ENCODE measurements around the gene IGF2.

Gene IGF2

DNA sequence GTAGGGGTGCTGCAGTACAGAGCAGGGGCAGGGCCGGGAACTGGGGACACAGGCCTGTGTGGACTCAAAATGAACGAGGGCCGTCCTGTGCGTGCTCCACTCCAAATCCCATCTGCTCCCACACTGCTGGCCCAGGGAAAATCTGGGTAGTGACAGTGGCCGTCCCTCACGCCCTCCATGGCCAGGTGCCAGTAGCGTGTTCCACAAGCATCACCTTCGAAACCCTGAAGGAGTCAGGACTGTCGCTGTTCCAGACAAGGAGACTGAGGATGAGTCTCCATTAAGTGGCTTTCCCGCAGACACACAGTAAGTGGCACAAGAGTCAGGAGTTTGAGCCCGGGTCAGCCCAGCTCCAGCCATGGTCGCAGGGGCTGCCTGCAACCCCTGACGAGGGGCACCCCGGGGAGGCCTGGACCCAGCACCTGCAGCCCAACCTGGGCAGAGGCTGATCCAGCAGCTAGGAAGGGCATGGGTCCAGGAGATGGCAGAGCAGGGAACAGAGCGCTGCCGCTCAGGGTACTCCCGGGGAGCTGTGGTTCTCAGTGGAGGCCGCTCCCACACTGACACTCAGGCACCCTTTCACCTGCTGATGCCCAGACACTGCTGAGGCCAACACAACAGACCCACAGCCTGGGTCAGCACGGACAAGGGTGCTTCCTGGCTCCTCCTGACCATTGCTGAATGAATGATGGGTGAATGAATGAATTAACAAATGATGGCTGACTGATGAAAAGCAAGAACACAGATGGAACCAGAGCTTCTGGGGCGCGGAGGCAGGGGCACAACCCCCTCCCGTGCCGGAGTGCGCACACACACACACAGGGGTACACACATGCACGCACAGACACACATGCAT lies 35.3 kb downstream of the IGF2 start:
- no peak for DNase-seq (ENCODE audit: low read depth)

DNA sequence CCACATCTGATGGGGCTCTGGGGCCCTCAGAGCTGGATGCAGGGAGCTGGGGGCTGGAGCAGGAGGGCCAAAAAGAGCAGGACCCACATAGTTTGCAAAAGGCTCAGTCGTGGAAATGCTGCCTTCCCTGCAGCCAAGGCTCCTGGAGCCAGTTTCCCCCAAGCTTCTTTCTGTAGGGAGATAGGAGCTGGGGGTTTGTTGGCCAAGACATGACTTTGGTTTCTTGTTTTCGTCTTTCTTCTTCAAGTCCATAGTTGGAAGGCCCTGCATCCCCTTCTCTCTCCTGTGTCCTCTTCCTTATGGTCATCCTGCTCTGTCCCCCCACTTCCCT lies 36.3 kb downstream of the IGF2 start:
- no peak for DNase-seq (ENCODE audit: low read depth)

DNA sequence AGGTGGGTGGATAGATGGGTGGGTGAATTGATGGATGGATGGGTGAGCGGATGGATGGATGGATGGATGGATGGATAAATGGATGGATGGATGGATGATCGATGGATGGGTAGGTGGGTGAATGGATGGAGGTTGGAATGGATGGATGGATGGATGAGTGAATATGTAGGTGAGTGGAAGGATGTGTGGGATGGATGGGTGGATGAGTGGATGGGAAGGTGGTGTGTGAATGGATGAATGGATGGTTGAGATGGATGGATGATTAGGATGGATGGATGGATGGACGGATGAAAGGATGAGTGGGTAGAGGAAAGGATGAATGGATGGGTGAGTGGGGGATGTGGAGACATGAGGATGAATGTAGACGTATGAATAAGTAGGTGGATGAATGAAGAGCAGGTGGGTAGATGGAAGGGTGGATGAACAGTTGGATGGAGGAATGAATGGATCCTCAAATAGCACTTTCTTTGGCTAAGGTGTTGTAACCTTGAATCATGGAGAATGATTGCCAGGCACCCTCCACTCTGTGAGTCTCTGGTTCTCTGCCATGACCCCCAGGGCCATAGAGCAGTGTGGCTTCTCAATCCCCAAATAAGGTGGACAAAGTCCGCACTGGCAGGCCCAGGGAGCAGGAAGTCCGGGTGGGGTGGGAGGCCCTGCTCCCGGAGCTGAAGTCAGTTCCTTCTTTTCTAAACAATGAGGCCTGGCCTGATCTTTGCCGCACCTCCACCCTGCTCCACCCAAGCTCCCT lies 36.9 kb downstream of the IGF2 start:
- DNase-seq (ENCODE audit: low read depth) = no peak

DNA sequence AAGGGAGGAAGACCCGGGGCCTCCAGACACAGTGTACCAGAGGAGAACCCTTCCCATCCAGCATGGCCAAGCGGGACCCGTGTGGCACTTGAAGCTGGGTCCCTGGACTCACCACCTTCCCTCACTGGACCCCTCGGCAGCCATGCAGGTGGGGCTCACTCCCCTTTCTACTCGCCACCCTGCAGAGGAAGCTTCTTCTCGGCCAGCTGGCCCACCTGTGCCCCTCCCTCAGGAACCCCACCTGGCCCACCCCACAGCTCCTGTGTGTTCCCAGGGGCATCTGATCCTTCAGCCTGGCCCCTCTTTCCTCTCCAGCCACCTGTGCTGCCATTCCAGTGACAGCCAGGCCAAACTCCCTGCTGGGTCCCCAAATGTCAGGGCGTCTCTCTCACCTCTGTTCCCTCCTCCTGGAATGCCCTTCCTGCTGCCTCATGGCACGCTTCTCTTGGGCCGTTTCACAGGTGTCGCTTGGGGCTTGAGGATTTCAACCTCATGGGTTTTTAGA lies 38.0 kb downstream of the IGF2 start:
- DNase-seq (ENCODE audit: low read depth) = no peak

DNA sequence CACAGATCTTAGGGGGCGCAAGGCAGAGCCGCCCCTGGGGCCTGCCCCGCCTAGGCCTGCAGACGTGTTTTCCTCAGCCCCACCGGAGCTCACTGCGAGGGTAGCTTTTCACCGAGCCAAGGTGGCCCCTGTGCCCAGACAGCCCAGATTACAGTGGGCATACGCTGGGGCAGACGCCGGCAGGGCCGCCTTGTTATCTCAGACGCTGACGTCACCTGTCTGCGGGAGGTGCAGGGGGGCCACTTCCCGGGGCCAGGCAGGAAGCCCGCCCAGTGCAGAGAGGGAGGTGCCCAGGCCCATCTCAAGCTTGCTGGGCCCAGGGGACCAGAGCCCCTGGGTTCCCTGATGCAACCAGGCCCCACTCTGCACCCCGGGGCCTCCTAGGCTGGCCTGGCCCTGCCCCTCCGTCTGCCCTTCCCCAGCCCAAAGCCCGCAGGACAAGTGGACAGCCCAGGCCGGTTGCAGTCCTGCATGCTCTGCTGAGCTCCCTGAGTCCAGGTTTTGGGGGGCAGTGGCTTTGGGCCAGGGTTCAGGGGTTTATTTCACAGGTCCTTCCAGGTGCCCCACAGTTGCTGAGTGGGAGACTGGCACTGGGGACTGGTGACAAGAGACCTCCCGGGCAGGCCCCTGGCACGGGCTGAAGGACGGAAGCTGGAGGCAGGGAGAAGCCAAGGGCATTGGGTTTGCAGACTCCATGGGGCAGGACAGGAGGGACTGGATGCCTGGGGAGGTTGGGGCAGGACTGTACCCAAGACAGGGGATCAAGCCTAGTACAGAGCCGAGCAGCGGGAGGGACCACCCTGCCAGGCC lies 38.6 kb downstream of the IGF2 start:
- DNase-seq (ENCODE audit: low read depth) = no peak

DNA sequence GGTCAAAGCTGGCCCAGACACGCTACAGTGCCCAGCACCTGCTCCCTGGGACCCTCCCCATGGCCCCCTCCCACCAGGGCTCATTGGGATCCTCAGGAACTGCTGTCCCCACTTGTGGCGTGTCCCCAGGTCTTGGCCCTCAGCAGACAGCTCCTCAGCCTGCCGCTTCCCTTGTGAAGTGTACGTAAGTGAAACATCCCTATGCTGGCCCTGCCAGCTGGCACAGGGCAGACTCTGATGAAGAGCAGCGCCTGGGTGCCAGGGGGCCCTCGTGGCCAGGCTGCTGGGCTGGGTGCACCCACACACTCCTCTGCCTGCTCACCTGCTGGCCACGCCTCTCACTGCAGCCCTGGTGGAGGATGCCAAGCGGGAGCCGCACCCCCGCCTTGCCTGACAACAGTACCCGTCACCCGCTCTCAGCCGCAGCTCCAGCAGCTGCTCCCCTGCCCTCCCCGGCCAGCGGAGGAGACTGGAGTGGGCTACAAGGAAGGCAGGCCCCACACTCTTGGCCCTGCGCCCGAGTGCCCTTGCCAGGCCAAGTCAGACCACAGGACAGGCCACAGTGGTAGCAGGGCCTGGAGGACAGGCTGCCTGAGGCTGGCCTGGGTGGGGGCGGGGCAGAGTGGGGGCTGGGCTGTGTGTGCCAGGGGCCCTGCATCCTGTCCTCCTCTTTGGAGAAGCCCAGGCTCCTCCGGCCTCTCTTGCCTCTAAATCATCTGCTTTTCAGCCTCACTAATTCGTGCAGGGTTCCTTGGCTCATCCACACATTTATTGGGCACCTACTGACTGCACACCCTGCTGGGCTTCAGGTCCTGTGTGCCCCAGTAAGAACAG lies 39.5 kb downstream of the IGF2 start:
- no peak for DNase-seq (ENCODE audit: low read depth)

DNA sequence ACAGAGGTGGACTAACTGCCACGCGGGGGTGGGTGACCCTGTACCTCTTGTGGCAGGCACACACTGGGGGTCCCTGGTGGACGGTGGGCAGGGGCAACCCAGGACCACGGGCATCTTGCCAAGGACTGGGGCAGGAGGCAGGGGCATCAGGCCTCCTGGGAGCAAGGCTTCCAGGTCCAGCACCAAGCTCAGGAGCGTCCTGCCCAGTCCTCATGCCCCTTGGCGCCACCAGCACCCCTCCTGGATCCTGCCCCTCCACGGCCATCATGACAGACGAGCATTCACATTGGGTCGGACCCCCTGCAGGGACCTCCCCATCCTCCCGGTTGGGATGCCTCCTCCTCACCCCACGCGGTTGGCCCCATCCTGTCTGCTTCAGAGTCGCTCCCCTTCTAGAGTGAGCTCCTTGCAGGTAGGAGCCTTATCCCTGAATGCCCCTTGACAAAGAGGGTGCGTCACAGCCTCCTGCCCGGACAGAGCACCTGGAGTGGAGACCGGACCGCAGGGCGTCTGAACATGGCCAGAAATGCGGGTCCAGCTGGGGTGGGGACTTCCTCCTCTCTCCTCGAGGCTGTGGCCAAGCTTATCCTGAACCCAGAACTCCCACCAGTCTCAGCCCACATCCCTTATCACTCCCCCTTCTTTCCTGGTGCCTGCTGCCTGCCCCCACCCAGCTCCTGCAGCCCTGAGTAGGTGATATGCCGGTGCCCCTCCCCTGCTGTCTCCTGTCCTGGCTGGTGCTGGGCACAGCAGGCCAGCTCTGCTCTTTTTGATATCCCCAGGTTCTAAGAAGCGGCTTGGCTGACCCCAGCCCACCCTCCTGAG lies 40.3 kb downstream of the IGF2 start:
- DNase-seq (ENCODE audit: low read depth) = no peak

DNA sequence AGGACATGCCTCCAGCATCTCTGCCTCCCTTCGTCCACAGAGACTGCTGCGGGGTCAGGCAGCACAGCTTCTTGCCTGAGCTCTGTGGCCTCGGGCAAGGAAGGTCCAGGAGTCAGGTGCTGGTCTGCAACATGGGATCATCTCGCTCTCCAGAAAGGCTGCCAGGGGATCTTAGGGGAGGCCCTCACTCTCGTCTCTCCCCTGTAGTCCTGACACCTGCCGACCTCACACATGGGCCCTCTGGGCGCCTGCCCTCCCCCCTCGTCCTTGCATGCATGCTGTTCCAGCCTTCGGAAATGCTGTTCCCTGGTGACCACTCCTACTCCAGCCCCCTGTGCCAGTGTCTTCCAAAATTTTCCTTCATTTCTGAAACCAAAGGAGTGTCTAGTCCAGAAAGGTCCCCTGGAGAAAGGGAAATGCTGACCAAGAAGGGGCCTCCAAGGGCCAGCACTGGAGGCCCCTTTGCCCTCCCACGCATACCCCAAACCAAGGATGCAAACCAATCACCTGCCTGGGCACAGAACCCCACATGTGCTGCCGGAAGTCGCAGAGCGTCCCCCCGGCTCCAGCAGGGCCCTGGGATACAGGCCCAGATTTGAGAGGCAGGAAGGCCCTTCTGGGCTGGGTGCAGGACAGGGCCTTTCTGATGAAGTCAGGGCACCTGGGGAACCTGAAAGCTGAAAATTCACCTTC lies 41.0 kb downstream of the IGF2 start:
- DNase-seq (ENCODE audit: low read depth) = no peak

DNA sequence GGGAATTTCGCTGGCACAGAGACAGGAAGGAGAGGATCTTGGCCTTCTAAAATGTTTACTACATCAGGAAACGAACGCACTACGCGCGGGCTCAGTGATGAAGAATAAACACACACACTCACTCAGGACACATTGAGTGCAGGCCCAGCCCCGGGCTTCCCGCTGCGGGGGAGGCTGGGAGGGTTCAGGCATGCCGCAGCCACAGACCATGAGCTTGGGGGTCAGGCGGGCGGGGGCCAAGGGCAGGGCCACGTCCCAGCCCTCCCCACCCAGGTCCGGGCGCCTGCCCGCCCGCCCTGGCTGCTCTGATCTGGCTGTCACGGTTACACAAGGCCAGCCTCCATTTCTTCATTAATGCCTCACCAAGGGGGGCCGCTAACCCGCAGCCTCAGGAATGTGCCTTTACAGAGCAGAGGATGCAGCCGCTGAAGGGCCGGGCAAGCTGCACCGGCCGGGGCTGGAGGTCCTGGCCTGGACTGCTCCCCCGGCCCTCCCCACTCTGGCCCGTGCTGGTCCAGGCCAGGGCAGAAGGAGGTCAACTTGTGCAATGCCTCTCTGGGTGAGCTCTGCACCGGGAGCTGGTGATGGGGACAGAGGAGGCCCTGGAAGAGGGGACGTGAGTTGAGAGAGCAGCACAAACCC lies 41.7 kb downstream of the IGF2 start:
- no peak for DNase-seq (ENCODE audit: low read depth)

DNA sequence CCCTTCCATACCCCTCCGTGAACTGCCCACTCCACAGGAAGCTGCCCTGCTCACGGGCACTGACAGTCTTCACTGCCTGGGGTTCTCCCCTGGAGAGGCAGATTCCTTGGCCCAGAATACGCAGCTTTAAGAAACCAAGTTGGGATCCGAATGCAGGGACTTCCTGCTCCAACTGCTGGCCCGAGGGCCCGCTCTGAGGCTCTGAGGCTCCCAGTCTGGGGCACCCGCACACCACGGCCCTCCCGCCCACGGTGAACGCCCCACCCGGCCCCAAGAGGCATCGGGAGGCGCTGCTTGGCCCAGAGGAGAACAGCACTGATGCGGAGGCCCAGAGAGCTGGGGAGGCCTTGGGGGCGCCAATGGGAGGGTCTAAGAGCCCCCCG lies 42.3 kb downstream of the IGF2 start:
- DNase-seq (ENCODE audit: low read depth) = no peak

DNA sequence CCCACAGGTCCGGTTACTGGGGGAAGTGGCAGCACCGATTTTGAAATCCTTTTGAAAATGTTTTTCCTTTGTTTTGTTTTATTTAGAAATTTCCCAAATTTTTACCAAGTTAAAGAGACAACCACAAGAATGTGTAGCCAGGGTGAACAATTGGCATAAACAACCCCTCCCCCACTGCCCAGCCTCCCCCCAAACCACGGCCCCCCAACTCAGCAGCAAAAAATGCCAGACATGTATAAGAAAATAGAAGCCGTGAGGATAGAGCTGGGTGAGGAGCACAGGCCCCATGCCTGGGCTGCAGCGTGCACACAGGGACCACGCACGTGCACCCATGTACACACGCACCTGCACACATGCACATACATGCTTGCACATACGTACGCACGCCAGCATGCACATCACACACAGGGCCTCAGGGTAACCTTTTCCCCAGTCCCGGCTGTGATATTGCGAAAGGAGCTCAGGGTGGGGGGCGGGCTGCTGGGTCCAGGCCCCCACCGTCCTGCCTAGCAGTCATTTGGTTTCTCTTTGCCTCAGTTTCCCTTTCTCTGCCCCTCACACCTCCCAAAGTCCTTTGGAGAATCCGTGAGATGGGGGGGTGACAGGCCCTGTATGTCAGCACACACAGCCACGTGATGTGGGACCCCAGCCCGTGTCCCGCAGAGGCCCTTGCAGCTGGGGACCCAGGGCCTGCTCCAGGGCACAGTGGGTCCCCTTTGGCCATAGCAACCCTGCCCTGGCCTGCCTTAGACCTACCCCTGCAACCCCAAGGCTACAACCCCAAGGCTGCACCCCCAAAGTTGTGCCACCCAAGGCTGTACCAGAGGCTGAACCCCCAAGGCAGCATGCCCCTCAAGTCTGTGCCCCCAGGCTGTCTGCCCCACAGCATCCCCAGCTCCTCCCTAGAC lies 42.9 kb downstream of the IGF2 start:
- DNase-seq (ENCODE audit: low read depth) = no peak

DNA sequence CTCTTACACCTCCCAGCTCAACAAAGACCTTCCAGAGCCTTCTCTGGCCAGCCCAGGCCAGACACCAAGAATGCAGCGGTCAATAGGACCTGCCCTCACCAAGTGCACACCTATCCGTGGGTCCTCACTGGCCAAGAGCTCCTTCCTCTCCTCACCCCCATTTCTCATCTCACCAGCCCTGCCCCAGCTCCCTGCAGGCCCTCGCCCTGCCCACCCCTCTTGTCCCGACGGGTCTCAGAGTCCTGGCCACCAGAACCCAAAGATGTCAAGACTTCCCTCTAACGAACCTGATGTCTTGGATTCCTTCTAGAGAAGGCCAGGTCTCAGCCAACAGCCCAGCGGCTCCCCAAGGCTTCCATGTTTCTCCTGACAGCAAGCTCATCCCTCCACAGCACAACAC lies 43.6 kb downstream of the IGF2 start:
- no peak for DNase-seq (ENCODE audit: low read depth)

DNA sequence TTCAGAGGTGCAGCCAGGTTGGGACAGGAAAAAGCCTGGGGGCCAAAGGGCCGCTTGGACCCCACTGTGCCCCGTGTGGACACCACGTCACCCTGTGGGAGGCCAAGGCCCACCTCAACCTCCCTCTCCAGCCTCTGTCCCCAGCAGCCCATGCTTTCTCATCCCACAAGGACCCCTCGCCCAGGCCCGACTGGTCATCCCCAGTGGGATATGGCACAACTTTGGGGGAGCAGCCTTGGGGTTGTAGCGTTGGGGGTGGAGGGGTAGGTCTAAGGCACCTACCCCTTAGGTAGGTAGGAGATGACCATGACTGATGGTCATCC lies 44.0 kb downstream of the IGF2 start:
- DNase-seq (ENCODE audit: low read depth) = no peak

DNA sequence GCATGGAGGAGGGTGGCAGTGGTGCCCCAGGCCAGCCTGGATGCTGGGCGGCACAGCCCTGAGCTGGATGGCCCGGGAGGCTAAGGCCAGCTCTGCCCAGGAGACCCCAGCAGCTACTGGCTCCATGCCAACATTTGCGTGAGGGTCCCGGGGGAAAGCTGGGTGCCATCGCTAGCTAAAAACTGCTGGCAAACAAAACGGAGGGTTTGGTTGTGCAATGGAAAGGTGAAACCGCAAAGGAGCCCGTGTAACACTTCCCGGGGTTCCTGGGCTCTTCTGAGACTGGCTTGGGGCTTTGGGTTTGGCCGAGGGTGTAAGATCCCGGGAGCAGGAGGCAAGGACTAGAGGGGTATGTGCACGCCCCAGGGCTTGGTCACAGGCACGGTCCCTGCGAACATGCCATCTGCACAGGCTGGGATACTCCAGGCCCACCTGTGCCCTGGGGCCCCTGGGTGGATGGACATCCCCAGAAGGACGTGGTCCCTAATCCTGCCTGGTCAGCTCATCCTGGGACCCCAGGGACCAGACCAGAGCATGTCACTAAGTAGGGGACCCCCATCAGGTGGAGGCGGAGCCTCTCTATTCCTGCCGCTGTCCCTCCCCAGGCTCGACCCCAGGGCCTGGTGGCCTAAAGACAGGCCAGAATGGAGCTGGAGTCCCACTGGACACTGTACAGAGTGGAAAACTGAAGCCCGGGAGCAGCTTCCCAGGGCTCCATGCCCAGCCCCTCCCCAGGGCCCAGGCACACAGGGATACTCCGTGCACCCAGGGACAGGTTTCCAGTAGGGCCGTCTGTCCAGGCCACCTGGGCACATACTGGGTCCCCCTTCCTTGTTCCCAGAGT lies 44.6 kb downstream of the IGF2 start:
- no peak for DNase-seq (ENCODE audit: low read depth)

DNA sequence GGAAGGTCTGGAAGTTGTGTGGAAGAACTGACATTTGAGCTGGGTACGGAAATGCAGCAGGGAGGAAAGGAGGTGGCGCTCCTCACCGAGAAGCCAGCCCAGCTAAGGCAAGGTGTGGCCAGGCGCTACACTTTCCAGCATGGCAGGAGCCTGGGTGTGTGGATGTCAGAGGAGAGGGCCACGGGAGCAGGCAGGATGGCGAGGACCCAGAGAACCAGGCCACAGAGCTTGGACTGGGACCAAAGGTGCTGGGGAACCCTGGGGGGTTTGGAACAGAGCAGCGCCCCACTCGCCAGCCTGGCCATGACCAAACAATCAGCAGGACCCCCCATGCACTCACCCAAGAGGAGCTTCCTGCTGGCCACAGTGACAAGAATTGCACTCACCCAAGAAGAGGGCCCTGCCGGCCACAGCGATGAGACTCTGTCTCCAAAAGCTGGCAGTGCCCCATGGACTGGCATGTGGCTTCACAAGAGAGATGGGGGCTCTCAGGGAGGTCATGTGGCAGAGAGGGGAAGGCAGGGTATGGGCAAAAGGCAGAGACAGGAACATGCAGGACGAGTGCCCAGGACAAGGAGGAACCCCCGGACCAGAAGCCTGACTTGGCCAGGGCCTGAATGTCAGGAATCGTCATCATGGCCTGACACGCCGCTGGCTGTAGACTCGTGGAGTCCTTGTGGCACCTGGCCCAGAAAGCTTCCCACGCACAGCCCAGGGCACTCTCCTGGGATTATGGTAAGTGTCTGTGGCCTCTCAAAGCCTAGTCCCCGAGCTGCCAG lies 45.4 kb downstream of the IGF2 start:
- DNase-seq (ENCODE audit: low read depth) = no peak

DNA sequence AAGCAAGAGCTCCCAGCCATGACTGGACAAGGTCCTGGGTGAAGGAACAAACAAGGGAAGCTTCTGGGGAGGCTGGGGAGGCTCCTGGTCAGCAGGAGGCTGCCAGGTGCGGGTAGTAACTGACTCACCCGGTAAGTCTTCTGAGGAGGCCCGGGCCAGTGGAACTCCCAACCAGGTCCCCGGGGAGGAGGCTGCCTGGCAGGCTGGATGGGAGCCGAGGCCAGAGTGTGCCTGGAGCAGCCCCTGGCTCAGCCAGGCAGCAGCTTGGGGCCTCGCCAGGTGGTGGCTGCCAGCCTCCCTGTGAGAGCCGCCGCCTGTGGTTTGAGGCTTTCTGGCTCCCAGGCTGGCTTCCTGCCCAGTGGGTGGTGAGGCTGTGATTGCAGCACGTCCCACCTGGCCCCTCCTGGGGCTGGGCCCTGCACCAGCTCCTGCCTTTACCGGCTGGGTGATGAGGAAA lies 46.2 kb downstream of the IGF2 start:
- DNase-seq (ENCODE audit: low read depth) = no peak

DNA sequence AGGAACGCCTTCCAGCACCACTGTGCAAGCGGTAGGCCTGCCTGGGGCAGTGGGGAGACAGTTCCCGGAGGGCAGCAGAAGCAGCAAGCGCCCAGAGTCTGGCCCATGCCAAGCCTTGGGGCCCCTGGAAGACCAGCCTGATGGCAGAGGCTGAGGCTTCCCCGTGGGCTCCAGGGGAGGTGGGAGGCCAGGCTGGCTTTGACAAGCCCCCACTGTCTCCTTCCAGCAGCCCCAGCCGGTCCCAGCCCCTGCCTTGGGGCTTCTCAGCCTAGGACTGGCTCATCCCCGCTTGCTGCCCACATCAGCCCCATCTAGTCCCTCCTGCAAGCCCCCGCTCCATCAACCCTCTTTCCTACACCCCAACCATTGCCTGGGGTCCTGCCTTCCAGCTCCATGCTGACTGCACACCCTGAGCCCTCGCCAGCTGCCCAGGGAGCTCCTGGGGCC lies 46.7 kb downstream of the IGF2 start:
- no peak for DNase-seq (ENCODE audit: low read depth)
